ENCODE measurements around the gene DRICH1.

GRCh38 chr22:23583836-23584235 lies 48.3 kb downstream of the DRICH1 start:
- no peak for TF ChIP-seq CTCF (CRISPR knock-in tag; IDR thresholded peaks at IDR 0.05)
- no peak for TF ChIP-seq SP2 (CRISPR knock-in tag; IDR thresholded peaks at IDR 0.05)
- TF ChIP-seq THAP7 (CRISPR knock-in tag; IDR thresholded peaks at IDR 0.05): no peak
- TF ChIP-seq MTF1 (CRISPR knock-in tag; IDR thresholded peaks at IDR 0.05): no peak
- TF ChIP-seq PREB (CRISPR knock-in tag; IDR thresholded peaks at IDR 0.05): no peak
- no peak for TF ChIP-seq MXI1 (IDR thresholded peaks at IDR 0.05; ENCODE audit: borderline replicate concordance, low read depth, low read length)
